ENCODE results near the gene THOC1. TPM values are rescaled to one million over a fixed set of nuclear protein-coding genes. Genes with fewer than 3 reads are reported as not detected.

Gene THOC1
- total and polyA plus RNA-seq, 2 donors (not counting 1 experiment from before 2014, with no cell fraction given): 18.3 to 78.7 TPM

- no peak overlapping the region for H2AFZ ChIP-seq (ENCODE audit: insufficient read depth, low read depth, low read length, poor library complexity, severe bottlenecking)
- no peaks in the 10 kb centered on the region for H4K20me1 ChIP-seq (ENCODE audit: control insufficient read depth, insufficient read depth, low read length, poor library complexity, severe bottlenecking)
- H3K9me3 ChIP-seq (ENCODE audit: control extremely low read depth in 1 of 3, control insufficient read depth in 2 of 3, insufficient read depth in 1 of 3, low read length in 2 of 3): no peaks in the 10 kb centered on the region
- no peaks in the 10 kb centered on the region for H3K27me3 ChIP-seq (replicated peaks in 1 of 4; ENCODE audit: control extremely low read depth in 1 of 4, control insufficient read depth in 3 of 4, insufficient read depth in 4 of 4, low read length in 3 of 4)
- H3K4me2 ChIP-seq (replicated peaks; ENCODE audit: low read depth, low read length, poor library complexity, severe bottlenecking): no peak overlapping the region
- Mint-ChIP-seq H3K4me1 (no peaks in the 10 kb centered on the region), H3K27ac (no peak overlapping the region), H3K4me3 (no peak overlapping the region), H3K27me3 (no peaks in the 10 kb centered on the region), H3K9me3 (ENCODE audit: insufficient read depth) (no peaks in the 10 kb centered on the region)
- H3K9ac ChIP-seq (ENCODE audit: low read length): no peak overlapping the region
- no peak for DNase-seq
- peaks cover 3 to 35% of the 10 kb centered on the region in 2 experiments for H3K36me3 ChIP-seq (replicated peaks in 1 of 2; ENCODE audit: control extremely low read depth in 1 of 2, control insufficient read depth in 1 of 2, extremely low read depth in 1 of 2, insufficient read depth in 2 of 2, low read length in 1 of 2)
- H3K4me3 ChIP-seq (ENCODE audit: control extremely low read depth in 1 of 5, extremely low read depth in 1 of 5, insufficient read depth in 1 of 5, low read depth in 2 of 5, low read length in 4 of 5): no peak overlapping the region
- intact Hi-C loops (cut with micrococcal nuclease): no loop called here
- no peaks in the 10 kb centered on the region for H3K4me1 ChIP-seq (ENCODE audit: control insufficient read depth in 2 of 2, insufficient read depth in 2 of 2, low read length in 2 of 2)
- TF ChIP-seq, protein P1, sequence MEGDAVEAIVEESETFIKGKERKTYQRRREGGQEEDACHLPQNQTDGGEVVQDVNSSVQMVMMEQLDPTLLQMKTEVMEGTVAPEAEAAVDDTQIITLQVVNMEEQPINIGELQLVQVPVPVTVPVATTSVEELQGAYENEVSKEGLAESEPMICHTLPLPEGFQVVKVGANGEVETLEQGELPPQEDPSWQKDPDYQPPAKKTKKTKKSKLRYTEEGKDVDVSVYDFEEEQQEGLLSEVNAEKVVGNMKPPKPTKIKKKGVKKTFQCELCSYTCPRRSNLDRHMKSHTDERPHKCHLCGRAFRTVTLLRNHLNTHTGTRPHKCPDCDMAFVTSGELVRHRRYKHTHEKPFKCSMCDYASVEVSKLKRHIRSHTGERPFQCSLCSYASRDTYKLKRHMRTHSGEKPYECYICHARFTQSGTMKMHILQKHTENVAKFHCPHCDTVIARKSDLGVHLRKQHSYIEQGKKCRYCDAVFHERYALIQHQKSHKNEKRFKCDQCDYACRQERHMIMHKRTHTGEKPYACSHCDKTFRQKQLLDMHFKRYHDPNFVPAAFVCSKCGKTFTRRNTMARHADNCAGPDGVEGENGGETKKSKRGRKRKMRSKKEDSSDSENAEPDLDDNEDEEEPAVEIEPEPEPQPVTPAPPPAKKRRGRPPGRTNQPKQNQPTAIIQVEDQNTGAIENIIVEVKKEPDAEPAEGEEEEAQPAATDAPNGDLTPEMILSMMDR (IDR thresholded peaks at IDR 0.05): no peak
- no peak for TF ChIP-seq EZH2 (IDR thresholded peaks at IDR 0.05; ENCODE audit: borderline replicate concordance, insufficient read depth, low read depth, low read length, poor library complexity, severe bottlenecking)
- no peaks in the 10 kb centered on the region for H3K79me2 ChIP-seq (ENCODE audit: control insufficient read depth, insufficient read depth, low read length)
- no peak overlapping the region for H3K27ac ChIP-seq (ENCODE audit: low read length in 2 of 2)
- WGBS (ENCODE audit: insufficient coverage): no CpG with 5 or more reads among the region's 4 CpGs
- CTCF ChIA-PET: no interaction called here
- no peak for ATAC-seq (ENCODE audit: low read depth)
- POLR2A ChIA-PET: no interaction called here
Measured at GRCh38 chr18:225745-226144, 42.1 kb downstream of the THOC1 start.

GRCh38 chr18:220708-221107, 47.1 kb downstream of the THOC1 start:
- Histone ChIP-seq H2AFZ (ENCODE audit: insufficient read depth, low read depth, low read length, poor library complexity, severe bottlenecking) (no peak overlapping the region), H3K4me3 (ENCODE audit: control extremely low read depth in 1 of 5, extremely low read depth in 1 of 5, insufficient read depth in 1 of 5, low read depth in 2 of 5, low read length in 4 of 5) (no peak overlapping the region), H3K9me3 (ENCODE audit: control extremely low read depth in 1 of 3, control insufficient read depth in 2 of 3, insufficient read depth in 1 of 3, low read length in 2 of 3) (no peaks in the 10 kb centered on the region), H3K4me1 (ENCODE audit: control insufficient read depth in 2 of 2, insufficient read depth in 2 of 2, low read length in 2 of 2) (no peaks in the 10 kb centered on the region), H3K36me3 (replicated peaks in 1 of 2; ENCODE audit: control extremely low read depth in 1 of 2, control insufficient read depth in 1 of 2, extremely low read depth in 1 of 2, insufficient read depth in 2 of 2, low read length in 1 of 2) (peaks cover 3 to 56% of the 10 kb centered on the region in 2 experiments), H3K27me3 (replicated peaks in 1 of 4; ENCODE audit: control extremely low read depth in 1 of 4, control insufficient read depth in 3 of 4, insufficient read depth in 4 of 4, low read length in 3 of 4) (no peaks in the 10 kb centered on the region), H4K20me1 (ENCODE audit: control insufficient read depth, insufficient read depth, low read length, poor library complexity, severe bottlenecking) (no peaks in the 10 kb centered on the region), H3K9ac (ENCODE audit: low read length) (no peak overlapping the region), H3K79me2 (ENCODE audit: control insufficient read depth, insufficient read depth, low read length) (no peaks in the 10 kb centered on the region), H3K4me2 (replicated peaks; ENCODE audit: low read depth, low read length, poor library complexity, severe bottlenecking) (no peak overlapping the region), H3K27ac (ENCODE audit: low read length in 2 of 2) (peak overlapping the region in 1 of 2 donors; percentile 18)
- Mint-ChIP-seq H3K4me3 (no peak overlapping the region), H3K9me3 (ENCODE audit: insufficient read depth) (no peaks in the 10 kb centered on the region), H3K27me3 (no peaks in the 10 kb centered on the region), H3K4me1 (no peaks in the 10 kb centered on the region), H3K27ac (no peak overlapping the region)
- DNase-seq: no peak
- POLR2A ChIA-PET: no interaction called here
- CTCF ChIA-PET: no interaction called here
- intact Hi-C loops (cut with micrococcal nuclease): no loop called here
- TF ChIP-seq, protein P1 (IDR thresholded peaks at IDR 0.05): no peak
- no peak for TF ChIP-seq EZH2 (IDR thresholded peaks at IDR 0.05; ENCODE audit: borderline replicate concordance, insufficient read depth, low read depth, low read length, poor library complexity, severe bottlenecking)
- no peak for ATAC-seq (ENCODE audit: low read depth)
